ENCODE data around the gene TEX22.
"Not testable (repeated sequence)": the region's sequence is repeated elsewhere in the genome, so short reads cannot be mapped to it uniquely, and the experiment has no call there.

Gene TEX22, protein sequence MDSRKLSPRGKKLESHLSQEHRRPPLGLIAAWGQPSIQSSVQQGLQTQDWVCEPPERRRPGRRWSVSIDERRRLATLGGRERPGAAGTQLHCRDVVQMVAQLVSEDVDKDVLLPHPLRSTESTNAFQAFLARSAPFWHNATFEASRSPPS

GRCh38 chr14:105398044-105398725 is at the start of gene TEX22:
Gene TEX22 (plus strand): TSS chr14:105398538. CDS start chr14:105399341, 803 bp downstream.
- peak; percentile 87 for DNase-seq

DNA sequence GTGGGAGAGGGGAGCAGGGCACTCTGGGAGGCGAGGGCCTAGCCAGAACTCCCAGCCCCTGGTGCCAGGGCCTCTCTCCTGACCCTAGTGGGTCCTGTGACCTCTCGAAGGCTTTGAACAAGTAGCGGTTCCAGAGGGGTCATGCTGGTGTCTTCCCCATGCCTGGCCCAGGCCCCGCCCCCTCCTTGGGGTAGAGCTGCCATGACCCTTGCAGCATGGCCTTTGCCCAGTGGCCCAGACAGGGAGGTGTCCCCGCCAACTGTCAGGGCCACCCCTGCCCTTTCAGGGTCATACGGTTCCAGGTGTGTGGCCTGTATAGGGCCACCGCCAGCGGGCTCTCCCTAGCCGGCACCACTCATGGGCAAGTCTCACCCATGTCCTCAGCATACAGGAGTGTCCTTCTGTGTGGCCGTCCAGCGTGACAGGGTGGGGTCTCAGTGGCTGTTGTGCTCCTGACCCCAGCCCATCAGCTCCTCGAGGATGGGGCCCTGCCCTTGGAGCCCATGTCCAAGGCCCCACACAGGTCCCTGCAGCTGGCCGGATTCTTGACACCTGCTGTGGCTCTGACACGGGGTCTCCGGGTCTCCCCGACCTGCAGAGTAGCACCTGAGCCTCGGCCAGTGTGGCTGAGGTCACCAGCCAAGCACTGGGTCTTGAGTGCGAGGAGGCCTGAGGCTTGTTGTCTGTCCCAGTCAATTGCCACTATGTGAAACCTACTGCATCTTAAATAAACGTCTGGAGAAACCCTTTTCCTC is 49.2 kb upstream of the TEX22 start:
- DNase-seq = no peak

GRCh38 chr14:105349992-105350391 is 48.3 kb upstream of the TEX22 start:
- DNase-seq = no peak

- DNase-seq = no peak
These were observed 47.7 kb upstream of the TEX22 start for GRCh38 chr14:105350450-105351244.

- DNase-seq = no peak
These were observed 46.9 kb upstream of the TEX22 start for GRCh38 chr14:105351410-105351809.

- DNase-seq = peak; percentile 89 to 90
These were observed 46.2 kb upstream of the TEX22 start for GRCh38 chr14:105351920-105352851.

- no peak for DNase-seq
These were observed 45.2 kb upstream of the TEX22 start for GRCh38 chr14:105353136-105353535.

- DNase-seq = no peak
These were observed 43.8 kb upstream of the TEX22 start for GRCh38 chr14:105354541-105354940.

- DNase-seq = no peak
These were observed 43.2 kb upstream of the TEX22 start for GRCh38 chr14:105355049-105355575.

DNA sequence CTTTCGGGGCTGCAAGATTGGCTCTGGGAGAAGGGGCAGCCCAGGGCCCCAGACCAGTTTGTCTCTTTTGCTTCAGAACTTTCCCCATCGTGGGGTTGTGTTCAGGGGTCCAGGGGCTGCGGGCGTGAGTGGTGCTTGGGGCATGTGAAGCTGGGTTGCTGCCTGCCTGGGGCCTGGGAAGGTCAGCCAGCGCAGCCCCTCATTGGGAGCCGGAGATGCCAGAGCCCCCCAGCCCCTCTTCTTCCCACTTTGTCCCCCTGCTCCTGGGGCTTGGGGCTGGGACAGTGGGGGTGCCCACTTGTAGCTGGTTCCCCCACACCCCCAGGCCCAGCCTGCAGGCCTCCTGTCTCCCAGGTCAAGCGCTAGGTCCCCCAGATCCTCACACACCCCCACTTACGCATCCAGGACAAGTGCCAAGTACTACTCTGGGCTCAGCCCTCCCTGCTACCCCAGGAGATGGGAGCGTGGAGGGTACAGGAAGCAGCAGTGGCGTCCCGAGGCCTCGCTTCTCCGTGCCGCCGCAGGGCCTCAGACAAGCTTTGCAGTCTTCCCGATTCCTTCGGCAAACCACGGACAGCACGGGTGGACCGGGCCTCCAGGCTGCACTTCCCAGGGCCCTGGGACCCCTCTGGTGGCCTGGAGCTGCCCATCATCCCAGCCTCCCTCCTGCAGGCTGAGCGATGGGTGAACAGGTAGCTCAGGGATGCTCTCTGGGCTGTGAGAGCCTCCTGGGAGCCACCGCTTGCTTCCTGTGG is 42.3 kb upstream of the TEX22 start:
- no peak for DNase-seq

DNA sequence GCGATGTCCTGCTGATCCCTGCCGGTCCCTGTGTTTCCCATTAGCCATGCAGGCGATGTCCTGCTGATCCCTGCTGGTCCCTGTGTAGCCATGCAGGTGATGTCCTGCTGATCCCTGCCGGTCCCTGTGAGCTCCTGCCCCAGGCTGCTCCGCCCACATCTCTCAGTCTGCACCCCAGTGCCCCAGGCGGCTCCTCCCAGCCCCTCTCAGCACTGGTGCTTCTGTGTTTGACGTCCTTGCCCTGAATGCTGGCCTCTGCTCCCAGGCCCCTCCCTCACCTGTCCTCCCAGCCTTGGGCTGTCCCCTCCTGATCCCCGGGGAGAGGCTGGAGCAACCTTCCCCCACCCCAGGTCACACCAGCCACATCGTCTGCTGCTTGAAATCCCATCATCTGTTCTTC is 41.4 kb upstream of the TEX22 start:
- DNase-seq = no peak

DNA sequence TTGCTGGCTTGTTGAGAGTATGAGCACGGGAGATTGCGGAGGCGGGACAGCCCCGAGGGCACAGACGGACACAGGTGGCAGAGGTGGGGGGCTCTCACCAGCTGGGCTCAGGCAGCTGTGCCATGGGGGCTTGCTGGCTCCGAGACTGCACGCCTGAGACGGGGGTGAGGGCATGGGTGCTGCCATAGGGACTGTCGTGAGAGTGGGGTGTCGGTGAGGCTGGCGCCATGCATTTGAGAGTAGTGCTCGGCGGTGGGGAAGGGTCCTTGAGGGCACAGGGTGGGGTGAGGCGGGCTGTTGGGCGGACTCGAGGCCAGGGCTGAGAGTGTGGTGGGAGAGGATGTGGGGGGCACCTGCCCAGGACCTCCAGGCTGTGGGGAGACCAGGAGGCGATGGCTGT is 40.7 kb upstream of the TEX22 start:
- DNase-seq = no peak

GRCh38 chr14:105358140-105358846 is 40.0 kb upstream of the TEX22 start:
- DNase-seq = no peak

GRCh38 chr14:105358943-105359342 is 39.4 kb upstream of the TEX22 start:
- DNase-seq = no peak

GRCh38 chr14:105361412-105361811 is 36.9 kb upstream of the TEX22 start:
- DNase-seq = not testable (repeated sequence)

DNA sequence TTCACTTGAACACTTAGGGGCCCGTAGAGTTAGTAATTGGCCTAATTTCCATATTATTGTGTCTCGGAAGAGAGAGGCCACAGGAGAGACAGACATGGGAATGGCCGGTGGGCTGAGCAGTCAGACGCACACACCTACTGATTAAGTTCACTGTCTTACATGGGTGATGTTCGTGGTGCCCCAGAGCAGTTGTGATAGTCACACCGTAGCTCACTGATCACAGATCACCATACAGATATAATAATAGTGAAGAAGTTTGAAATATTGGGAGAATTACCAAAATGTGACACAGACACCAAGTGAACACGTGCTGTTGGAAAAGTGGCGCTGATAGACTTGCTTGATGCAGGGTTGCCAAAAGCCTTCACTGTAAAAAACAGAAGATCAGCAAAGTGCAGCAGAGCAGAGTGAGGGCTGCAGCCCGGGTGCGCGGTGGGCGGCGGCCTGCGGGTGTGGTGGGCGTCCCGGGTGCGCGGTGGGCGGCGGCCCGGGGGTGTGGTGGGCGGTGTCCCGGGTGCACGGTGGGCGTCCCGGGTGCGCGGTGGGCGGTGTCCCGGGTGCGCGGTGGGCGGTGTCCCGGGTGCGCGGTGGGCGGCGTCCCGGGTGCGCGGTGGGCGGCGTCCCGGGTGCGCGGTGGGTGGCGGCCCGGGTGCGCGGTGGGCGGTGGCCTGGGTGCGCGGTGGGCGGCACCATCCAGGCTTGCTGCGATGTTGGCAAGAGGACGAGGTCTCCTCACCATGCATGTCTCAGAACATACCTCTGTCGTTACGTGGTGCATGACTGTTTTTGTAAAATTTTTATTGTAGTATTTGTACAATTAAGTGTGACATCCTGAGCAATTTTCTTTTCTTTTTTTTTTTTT is 34.3 kb upstream of the TEX22 start:
- DNase-seq = peak; percentile 31 to 51

DNA sequence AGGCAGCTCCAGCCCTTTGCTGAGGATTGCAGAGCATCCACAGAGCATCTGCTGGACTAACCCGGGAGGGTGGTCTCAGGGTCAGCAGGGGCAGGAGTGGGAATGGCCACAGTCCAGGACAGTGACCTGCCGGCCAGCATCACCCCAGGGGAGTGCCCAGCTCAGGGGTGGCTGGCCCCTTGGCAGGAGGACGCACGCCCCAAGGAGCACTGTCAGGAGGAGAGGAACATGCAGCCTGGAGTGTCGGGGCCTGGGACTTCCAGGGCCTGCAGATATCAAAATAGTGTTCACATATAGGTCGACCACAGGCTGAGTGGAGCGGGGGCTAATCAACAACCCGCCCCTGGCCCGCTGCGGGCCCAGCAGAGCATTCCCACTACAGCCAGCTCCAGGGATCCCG is 33.2 kb upstream of the TEX22 start:
- DNase-seq = no peak

DNA sequence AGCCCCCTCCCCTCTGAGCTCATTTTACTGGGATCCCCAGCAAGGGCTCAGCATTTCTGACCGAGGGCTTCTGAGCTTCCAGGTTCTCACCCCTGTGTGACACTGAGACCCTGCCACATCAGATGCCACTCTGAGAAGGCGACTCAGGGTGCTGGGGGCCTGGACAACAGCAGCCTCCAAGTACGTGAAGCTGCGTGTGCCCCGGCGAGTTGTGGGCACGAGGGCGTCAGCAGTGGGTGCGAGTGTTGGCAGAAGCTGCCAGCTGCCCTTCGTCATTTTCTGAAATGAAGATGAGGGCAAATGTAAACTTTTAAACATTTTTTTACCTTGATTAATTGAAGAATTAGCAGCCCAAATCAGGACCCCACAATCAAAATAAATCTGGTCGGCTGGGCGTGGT is 32.7 kb upstream of the TEX22 start:
- DNase-seq = no peak

GRCh38 chr14:105366386-105367074 is 31.8 kb upstream of the TEX22 start:
- DNase-seq = no peak

Data from CD4-positive, alpha-beta T cell treated with Interleukin-4 for 1 hour (primary cell).